Astrocyte (in vitro differentiated cells and primary cell): ENCODE results near the gene GCDH. TPM values are rescaled to one million over a fixed set of nuclear protein-coding genes. Genes with fewer than 3 reads are reported as not detected.

Experiments used
- DNase-seq: peaks from one replicate; pipeline ENCODE4 v3.0.0-alpha.2; 2010; ENCODE audit warnings: low read depth
- FAIRE-seq: peaks from 2 replicates; lab custom pipeline; 2011; peaks lifted over from hg19 to GRCh38; lab: Jason Lieb, UNC
- H2AFZ ChIP-seq: 2 replicates; pipeline ENCODE4 v1.6.0; 2012; ENCODE audit warnings: low read depth, low read length, inconsistent platforms
- H3K27ac ChIP-seq: 2 replicates; pipeline ENCODE4 v1.5.1; 2011; ENCODE audit warnings: low read depth, low read length, inconsistent platforms
- H3K27me3 ChIP-seq: 2 replicates; pipeline ENCODE4 v1.6.0; 2011; ENCODE audit warnings: low read length, inconsistent platforms; ENCODE audit not compliant: insufficient read depth
- H3K36me3 ChIP-seq: 2 replicates; pipeline ENCODE4 v1.5.1; 2011; ENCODE audit warnings: low read length, inconsistent platforms; ENCODE audit not compliant: insufficient read depth
- H3K4me1 ChIP-seq: 2 replicates; pipeline ENCODE4 v1.5.1; 2011; ENCODE audit warnings: low read length, inconsistent platforms; ENCODE audit not compliant: insufficient read depth
- H3K4me2 ChIP-seq: 2 replicates; pipeline ENCODE4 v1.6.0; 2012; ENCODE audit warnings: low read length, inconsistent platforms
- H3K4me3 ChIP-seq: 2 replicates; pipeline ENCODE4 v1.5.1; 2011; ENCODE audit warnings: low read depth, mild to moderate bottlenecking, low read length, inconsistent platforms; ENCODE audit not compliant: insufficient read depth
- H3K79me2 ChIP-seq: 2 replicates; pipeline ENCODE4 v1.6.0; 2012; ENCODE audit warnings: mild to moderate bottlenecking, low read length, inconsistent platforms; ENCODE audit not compliant: insufficient read depth
- H3K9ac ChIP-seq: 2 replicates; pipeline ENCODE4 v1.6.0; 2012; ENCODE audit warnings: mild to moderate bottlenecking, low read length, inconsistent platforms
- H3K9me3 ChIP-seq: 2 replicates; pipeline ENCODE4 v1.5.1; 2012; ENCODE audit warnings: low read depth, mild to moderate bottlenecking, low read length, inconsistent platforms; ENCODE audit not compliant: insufficient read depth
- H4K20me1 ChIP-seq: 2 replicates; pipeline ENCODE4 v1.6.0; 2012; ENCODE audit warnings: low read length, inconsistent platforms; ENCODE audit not compliant: insufficient read depth
- H3K27ac Mint-ChIP-seq: one replicate; pipeline ENCODE4 v1.8.0; 2021; ENCODE audit warnings: mild to moderate bottlenecking, mixed read lengths; ENCODE audit not compliant: unreplicated experiment
- H3K27me3 Mint-ChIP-seq: one replicate; pipeline ENCODE4 v1.8.0; 2021; ENCODE audit warnings: low read depth, mixed read lengths; ENCODE audit not compliant: unreplicated experiment
- H3K36me3 Mint-ChIP-seq: one replicate; pipeline ENCODE4 v1.8.0; 2021; ENCODE audit warnings: low read depth, mixed read lengths; ENCODE audit not compliant: unreplicated experiment
- H3K4me1 Mint-ChIP-seq: one replicate; pipeline ENCODE4 v1.8.0; 2021; ENCODE audit warnings: low read depth, mixed read lengths; ENCODE audit not compliant: unreplicated experiment
- H3K4me3 Mint-ChIP-seq: one replicate; pipeline ENCODE4 v1.8.0; 2021; ENCODE audit warnings: mild to moderate bottlenecking, moderate library complexity, mixed read lengths; ENCODE audit not compliant: unreplicated experiment
- H3K9me3 Mint-ChIP-seq: one replicate; pipeline ENCODE4 v1.8.0; 2021; ENCODE audit warnings: mild to moderate bottlenecking, mixed read lengths; ENCODE audit not compliant: unreplicated experiment
- EZH2 ChIP-seq: IDR thresholded peaks from 2 replicates; pipeline ENCODE4 v1.6.1; 2012; ENCODE audit warnings: mild to moderate bottlenecking, low read length, inconsistent platforms; ENCODE audit not compliant: insufficient read depth
- total RNA-seq: library from RNA; stranded (reverse); gene quantifications from 2 replicates; pipeline ENCODE4 v1.2.1, GENCODE V29; 2021
- TF ChIP-seq, protein P1 (sequence below): IDR thresholded peaks from 2 replicates; pipeline ENCODE4 v1.5.1; 2011; ENCODE audit warnings: low read depth, mild to moderate bottlenecking, inconsistent platforms, low read length, moderate library complexity; ENCODE audit not compliant: insufficient read depth

GCDH gene
- total RNA-seq, 1 donor from 2014 or later = 17.5 TPM

DNA sequence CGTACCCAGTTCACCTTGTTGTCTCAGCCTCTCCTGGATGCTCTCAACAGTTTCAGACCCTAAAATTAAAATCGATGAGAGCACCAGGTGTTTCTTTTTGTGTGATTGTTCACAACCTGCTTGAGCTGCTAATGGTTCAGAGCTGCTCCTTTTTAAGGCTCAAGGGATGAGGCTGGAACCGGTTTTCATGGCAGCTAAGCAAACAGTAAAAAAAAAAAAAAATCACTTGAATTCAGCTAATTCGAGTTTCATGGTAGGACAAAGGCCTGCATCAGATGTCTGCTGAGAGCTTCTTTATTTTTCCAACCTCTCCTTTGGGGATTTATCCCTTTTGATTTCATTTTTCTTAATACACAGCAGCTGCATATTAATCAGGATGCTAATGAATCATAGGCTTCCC, 21.6 kb downstream of the GCDH start:
- Histone ChIP-seq H3K27ac (no peak overlapping the region), H3K4me1 (peaks cover 7% of the 10 kb centered on the region), H3K4me2 (peak overlapping the region; percentile 50), H3K36me3 (no peaks in the 10 kb centered on the region), H3K9ac (no peak overlapping the region), H4K20me1 (no peaks in the 10 kb centered on the region), H3K79me2 (no peaks in the 10 kb centered on the region), H3K27me3 (no peaks in the 10 kb centered on the region), H3K9me3 (no peaks in the 10 kb centered on the region), H3K4me3 (no peak overlapping the region), H2AFZ (no peak overlapping the region)
- no peaks in the 10 kb centered on the region for H3K36me3 Mint-ChIP-seq
- no peaks in the 10 kb centered on the region for H3K9me3 Mint-ChIP-seq
- FAIRE-seq (no peak), DNase-seq (no peak)
- TF ChIP-seq, protein P1, sequence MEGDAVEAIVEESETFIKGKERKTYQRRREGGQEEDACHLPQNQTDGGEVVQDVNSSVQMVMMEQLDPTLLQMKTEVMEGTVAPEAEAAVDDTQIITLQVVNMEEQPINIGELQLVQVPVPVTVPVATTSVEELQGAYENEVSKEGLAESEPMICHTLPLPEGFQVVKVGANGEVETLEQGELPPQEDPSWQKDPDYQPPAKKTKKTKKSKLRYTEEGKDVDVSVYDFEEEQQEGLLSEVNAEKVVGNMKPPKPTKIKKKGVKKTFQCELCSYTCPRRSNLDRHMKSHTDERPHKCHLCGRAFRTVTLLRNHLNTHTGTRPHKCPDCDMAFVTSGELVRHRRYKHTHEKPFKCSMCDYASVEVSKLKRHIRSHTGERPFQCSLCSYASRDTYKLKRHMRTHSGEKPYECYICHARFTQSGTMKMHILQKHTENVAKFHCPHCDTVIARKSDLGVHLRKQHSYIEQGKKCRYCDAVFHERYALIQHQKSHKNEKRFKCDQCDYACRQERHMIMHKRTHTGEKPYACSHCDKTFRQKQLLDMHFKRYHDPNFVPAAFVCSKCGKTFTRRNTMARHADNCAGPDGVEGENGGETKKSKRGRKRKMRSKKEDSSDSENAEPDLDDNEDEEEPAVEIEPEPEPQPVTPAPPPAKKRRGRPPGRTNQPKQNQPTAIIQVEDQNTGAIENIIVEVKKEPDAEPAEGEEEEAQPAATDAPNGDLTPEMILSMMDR = no peak
- TF ChIP-seq EZH2 = no peak
- no peak overlapping the region for H3K27ac Mint-ChIP-seq
- H3K27me3 Mint-ChIP-seq = peaks cover 4% of the 10 kb centered on the region
- peaks cover 10% of the 10 kb centered on the region for H3K4me1 Mint-ChIP-seq
- peak overlapping the region; percentile 54 for H3K4me3 Mint-ChIP-seq

DNA sequence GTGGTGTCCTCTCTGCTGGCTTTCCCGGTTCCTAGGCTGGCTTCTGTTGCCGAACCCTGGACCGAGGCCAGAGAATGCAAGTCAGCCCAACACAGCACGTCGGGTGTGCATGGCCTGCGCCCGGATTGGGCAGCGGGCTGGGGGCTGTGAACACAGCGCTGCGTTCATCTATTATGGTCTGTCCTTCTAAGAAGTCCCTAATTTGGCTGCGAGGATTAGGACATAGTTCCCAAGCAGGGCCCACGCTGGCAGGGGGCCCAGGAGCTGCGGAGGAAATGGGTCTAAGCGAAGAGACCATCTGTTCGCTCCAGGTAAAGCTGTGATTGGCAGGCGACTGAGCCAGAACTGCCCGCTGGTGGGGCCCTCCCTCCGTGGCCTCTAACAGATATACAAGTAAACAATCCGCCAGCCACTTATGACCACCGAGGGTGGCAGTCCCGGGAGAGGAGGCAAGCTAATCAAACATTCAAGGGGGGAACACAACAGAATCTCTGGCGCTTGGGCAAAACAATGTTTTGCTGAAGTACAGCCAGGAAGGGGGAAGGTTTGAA, 22.1 kb downstream of the GCDH start:
- peaks cover 4% of the 10 kb centered on the region for H3K27me3 Mint-ChIP-seq
- Histone ChIP-seq H3K9me3 (no peaks in the 10 kb centered on the region), H3K36me3 (no peaks in the 10 kb centered on the region), H4K20me1 (no peaks in the 10 kb centered on the region), H3K4me1 (peaks cover 7% of the 10 kb centered on the region), H3K9ac (no peak overlapping the region), H3K79me2 (no peaks in the 10 kb centered on the region), H3K4me2 (peak overlapping the region; percentile 50), H3K27ac (no peak overlapping the region), H2AFZ (peak overlapping the region; percentile 48), H3K27me3 (no peaks in the 10 kb centered on the region), H3K4me3 (no peak overlapping the region)
- FAIRE-seq (no peak), DNase-seq (peak; percentile 36)
- no peaks in the 10 kb centered on the region for H3K9me3 Mint-ChIP-seq
- H3K36me3 Mint-ChIP-seq = no peaks in the 10 kb centered on the region
- H3K4me3 Mint-ChIP-seq = peak overlapping the region; percentile 51
- no peak for TF ChIP-seq EZH2
- TF ChIP-seq, protein P1 = no peak
- no peak overlapping the region for H3K27ac Mint-ChIP-seq
- peaks cover 10% of the 10 kb centered on the region for H3K4me1 Mint-ChIP-seq
